HCT116 (cell line): ENCODE measurements around the gene TMEM30A. TPM values are rescaled to one million over a fixed set of nuclear protein-coding genes. Genes with fewer than 3 reads are reported as not detected.

ENCODE experiments used
- ATAC-seq: fragments of 200-7000 bp; cut with Tn5 transposase; 2 replicates; pipeline ENCODE4 v1.9.1; 2020; ENCODE audit warnings: mild to moderate bottlenecking, moderate library complexity
- BruUV-seq: library from RNA; stranded (reverse); fragments of 400-500 nt; replicated peaks from 2 replicates; lab custom pipeline; 2021; lab: Mats Ljungman, UMichigan
- CTCF ChIA-PET: fragments of 300-600 bp; sonication (Branson Sonifier 250); formaldehyde crosslinking; loops from one replicate; lab custom pipeline; 2021; ENCODE audit warnings: antibody characterized with exemption; lab: Charles Lee
- POLR2A ChIA-PET: fragments of 300-600, 350-600 bp; sonication (Branson Sonifier 250); formaldehyde crosslinking; loops from one replicate; lab custom pipeline; 2021; ENCODE audit warnings: antibody characterized with exemption; lab: Charles Lee
- RAD21 ChIA-PET, 2 experiments: fragments of 300-600 bp; sonication (Branson Sonifier 250); formaldehyde crosslinking; loops; one replicate each; lab custom pipeline; 2023; ENCODE audit warnings: low total read pairs in 2 of 2; ENCODE audit not compliant: uncharacterized antibody in 2 of 2, unreplicated experiment in 2 of 2, low non-redundant PET in 1 of 2; lab: Charles Lee
- DNase-seq: peaks from one replicate; pipeline ENCODE4 v3.0.0-alpha.2; 2010; ENCODE audit warnings: low read depth, low spot score
- H2AFZ ChIP-seq: fragments of 200-600 bp; shearing (Covaris generic), sonication (generic); 2 replicates; pipeline ENCODE4 v1.6.1; 2017; ENCODE audit warnings: low read depth, mixed run types, mixed read lengths, antibody characterized with exemption, low read length; ENCODE audit not compliant: poor library complexity, severe bottlenecking
- H3K27ac ChIP-seq: 2 replicates; pipeline ENCODE4 v1.5.1; 2012; ENCODE audit warnings: low read depth, low read length
- H3K27me3 ChIP-seq: fragments of 200-600 bp; sonication (generic); 2 replicates; pipeline ENCODE4 v1.6.1; 2016; ENCODE audit warnings: mixed run types, low read length, mixed read lengths; ENCODE audit not compliant: insufficient read depth
- H3K36me3 ChIP-seq, 2 experiments: fragments of 200-500 bp in 1 of 2; fragments of 200-600 bp in 1 of 2; sonication (Bioruptor generic) in 1 of 2; sonication (generic) in 1 of 2; 2 replicates each; pipeline versions ENCODE4 v1.5.1 to v1.6.1; 2014 to 2016; ENCODE audit warnings: low read length in 2 of 2, inconsistent platforms in 1 of 2, mixed read lengths in 1 of 2, mixed run types in 1 of 2; ENCODE audit not compliant: insufficient read depth in 2 of 2, control insufficient read depth in 1 of 2
- H3K4me1 ChIP-seq, 2 experiments: fragments of 200-600 bp in 1 of 2; sonication (generic) in 1 of 2; 2 replicates each; pipeline versions ENCODE4 v1.5.1 to v1.6.1; 2012 to 2017; ENCODE audit warnings: low read length in 2 of 2, inconsistent platforms in 1 of 2, mild to moderate bottlenecking in 1 of 2, mixed read lengths in 1 of 2, mixed run types in 1 of 2, moderate library complexity in 1 of 2; ENCODE audit not compliant: insufficient read depth in 2 of 2, control insufficient read depth in 1 of 2
- H3K4me2 ChIP-seq: fragments of 200-600 bp; sonication (generic); 2 replicates; pipeline ENCODE4 v1.6.1; 2017; ENCODE audit warnings: mixed run types, low read length, mixed read lengths
- H3K4me3 ChIP-seq, 2 experiments: fragments of 200-600 bp in 1 of 2; sonication (generic) in 1 of 2; replicated peaks in 1 of 2; 2 replicates each; pipeline ENCODE4 v1.5.1; 2011 to 2016; ENCODE audit warnings: low read length in 2 of 2, control low read depth in 1 of 2, low read depth in 1 of 2, mild to moderate bottlenecking in 1 of 2, mixed read lengths in 1 of 2, mixed run types in 1 of 2
- H3K79me2 ChIP-seq: fragments of 200-600 bp; sonication (generic); 2 replicates; pipeline ENCODE4 v1.6.1; 2017; ENCODE audit warnings: mild to moderate bottlenecking, mixed run types, low read length, moderate library complexity, mixed read lengths; ENCODE audit not compliant: insufficient read depth
- H3K9ac ChIP-seq: fragments of 200-600 bp; sonication (generic); 2 replicates; pipeline ENCODE4 v1.6.1; 2016; ENCODE audit warnings: low read length, mixed read lengths
- H3K9me2 ChIP-seq: fragments of 200-600 bp; sonication (generic), shearing (Covaris generic); 2 replicates; pipeline ENCODE4 v1.6.1; 2017; ENCODE audit warnings: mixed run types, mild to moderate bottlenecking, moderate library complexity; ENCODE audit not compliant: insufficient read depth
- H3K9me3 ChIP-seq, 2 experiments: fragments of 200-500 bp in 1 of 2; fragments of 200-600 bp in 1 of 2; sonication (Bioruptor generic) in 1 of 2; sonication (generic) in 1 of 2; 2 replicates each; pipeline ENCODE4 v1.6.1; 2014 to 2017; ENCODE audit warnings: low read length in 2 of 2, mixed read lengths in 2 of 2, inconsistent platforms in 1 of 2, low read depth in 1 of 2, mild to moderate bottlenecking in 1 of 2, mixed run types in 1 of 2, moderate library complexity in 1 of 2; ENCODE audit not compliant: control insufficient read depth in 1 of 2, insufficient read depth in 1 of 2
- H4K20me1 ChIP-seq: fragments of 200-600 bp; sonication (generic), shearing (Covaris generic); 2 replicates; pipeline ENCODE4 v1.6.1; 2017; ENCODE audit warnings: mixed run types, mild to moderate bottlenecking, moderate library complexity; ENCODE audit not compliant: insufficient read depth
- ATF3 ChIP-seq: IDR thresholded peaks from 2 replicates; pipeline ENCODE4 v1.6.1; 2012
- CBX3 ChIP-seq: IDR thresholded peaks from 2 replicates; pipeline ENCODE4 v1.6.1; 2012; ENCODE audit warnings: low read depth
- CTCF ChIP-seq, 3 experiments: fragments of 200-600 bp in 1 of 3; sonication (generic) in 1 of 3; IDR thresholded peaks in 2 of 3; conservative IDR thresholded peaks in 1 of 3; 2 replicates each; pipeline ENCODE4 v1.5.1; 2012 to 2017; ENCODE audit warnings: low read depth in 2 of 3, low read length in 2 of 3, antibody characterized with exemption in 1 of 3, borderline replicate concordance in 1 of 3, control low read depth in 1 of 3, mild to moderate bottlenecking in 1 of 3, mixed read lengths in 1 of 3, mixed run types in 1 of 3, moderate library complexity in 1 of 3; ENCODE audit not compliant: insufficient read depth in 1 of 3
- EGR1 ChIP-seq: IDR thresholded peaks from 2 replicates; pipeline ENCODE4 v1.6.1; 2012; ENCODE audit warnings: low read depth
- EZH2 ChIP-seq: fragments of 200-600 bp; sonication (generic); IDR thresholded peaks from 2 replicates; pipeline ENCODE4 v1.6.1; 2017; ENCODE audit warnings: antibody characterized with exemption, mixed run types
- FOSL1 ChIP-seq: IDR thresholded peaks from 2 replicates; pipeline ENCODE4 v1.6.1; 2012; ENCODE audit warnings: low read depth
- JUND ChIP-seq: IDR thresholded peaks from 2 replicates; pipeline ENCODE4 v1.6.1; 2012
- POLR2A ChIP-seq: IDR thresholded peaks from 2 replicates; pipeline ENCODE4 v1.7.0; 2011; ENCODE audit warnings: borderline replicate concordance; ENCODE audit not compliant: insufficient read depth, insufficient read length; ENCODE audit errors: extremely low read depth
- POLR2AphosphoS5 ChIP-seq: IDR thresholded peaks from 2 replicates; pipeline ENCODE4 v1.6.1; 2011; ENCODE audit warnings: mild to moderate bottlenecking, low read depth, low read length, moderate library complexity
- REST ChIP-seq: IDR thresholded peaks from 2 replicates; pipeline ENCODE4 v1.6.1; 2012; ENCODE audit warnings: low read depth
- SP1 ChIP-seq: IDR thresholded peaks from 2 replicates; pipeline ENCODE4 v1.6.1; 2012; ENCODE audit warnings: low read depth
- YY1 ChIP-seq: IDR thresholded peaks from 2 replicates; pipeline ENCODE4 v1.6.1; 2011; ENCODE audit warnings: low read length, low read depth, moderate library complexity, mild to moderate bottlenecking; ENCODE audit not compliant: insufficient replicate concordance; ENCODE audit errors: extremely low read depth
- ZFX ChIP-seq: fragments of 450-650 bp; IDR thresholded peaks from 2 replicates; pipeline ENCODE4 v1.6.1; 2017
- intact Hi-C: fragments of 100-400 bp; cut with micrococcal nuclease; formaldehyde crosslinking; loops from 2 replicates; pipeline ENCODE4 v1.10.0; 2022
- total RNA-seq: library from RNA; stranded (reverse); gene quantifications from one replicate; pipeline ENCODE4 v1.2.1, GENCODE V29; 2021; ENCODE audit not compliant: unreplicated experiment

TMEM30A gene
- total RNA-seq, 1 experiment from 2014 or later: 73.4 TPM

- no peak overlapping the region for H2AFZ ChIP-seq
Observed at GRCh38 chr6:75224303-75224926, 60.2 kb downstream of the TMEM30A start.

More at GRCh38 chr6:75224303-75224926, 60.2 kb downstream of the TMEM30A start:
- H3K4me2 ChIP-seq: no peak overlapping the region
- ATAC-seq: no peak
- H3K79me2 ChIP-seq: no peaks in the 10 kb centered on the region
- H3K9ac ChIP-seq: no peak overlapping the region
- no peaks in the 10 kb centered on the region for H3K27me3 ChIP-seq
- H3K27ac ChIP-seq: no peak overlapping the region
- no peaks in the 10 kb centered on the region for H4K20me1 ChIP-seq
- ChIA-PET CTCF (interaction anchor here (1.0 kb wide), 1 partner anchor 13 kb away, joined by 3 read pairs; no protein-coding TSS in a partner anchor), POLR2A (no interaction called here), RAD21 (no interaction called here)
- intact Hi-C loops: no loop called here
- no peak for DNase-seq
- no peaks in the 10 kb centered on the region for H3K36me3 ChIP-seq
- H3K4me3 ChIP-seq: no peak overlapping the region
- H3K4me1 ChIP-seq: no peaks in the 10 kb centered on the region
- H3K9me3 ChIP-seq: no peaks in the 10 kb centered on the region
- no TSS peak for BruUV-seq
- H3K9me2 ChIP-seq: no peaks in the 10 kb centered on the region
- TF ChIP-seq SP1 (no peak), EGR1 (no peak), ZFX (no peak), JUND (no peak), EZH2 (no peak), POLR2A (no peak), POLR2AphosphoS5 (no peak), CTCF (IDR thresholded peaks at IDR 0.05 in 2 of 3, conservative IDR thresholded peaks at IDR 0.05 in 1 of 3; ENCODE audit: borderline replicate concordance in 1 of 3, insufficient read depth in 1 of 3, low read depth in 2 of 3, low read length in 2 of 3) (no peak), FOSL1 (no peak), ATF3 (no peak), YY1 (no peak), CBX3 (no peak), REST (no peak)
